Memory B cell (primary cell): ENCODE results near the gene GRIK4.

Experiments
- ATAC-seq: fragments of 150-1000 bp; cut with Tn5 transposase; 2 replicates; pipeline ENCODE4 v1.10.0; 2021; ENCODE audit warnings: low read depth, mild to moderate bottlenecking, moderate library complexity
- DNase-seq, 2 donors: peaks; one replicate each; pipeline ENCODE4 v3.0.0; 2022; ENCODE audit warnings: low spot score in 2 of 2
- H3K27ac Mint-ChIP-seq: one replicate; pipeline ENCODE4 v1.8.0; 2022; ENCODE audit warnings: mild to moderate bottlenecking, moderate library complexity, mixed read lengths
- H3K27me3 Mint-ChIP-seq: one replicate; pipeline ENCODE4 v1.8.0; 2022; ENCODE audit warnings: mixed read lengths
- H3K36me3 Mint-ChIP-seq: one replicate; pipeline ENCODE4 v1.8.0; 2022; ENCODE audit warnings: mild to moderate bottlenecking, mixed read lengths
- H3K4me1 Mint-ChIP-seq: one replicate; pipeline ENCODE4 v1.8.0; 2022; ENCODE audit warnings: mixed read lengths
- H3K4me3 Mint-ChIP-seq: one replicate; pipeline ENCODE4 v1.8.0; 2022; ENCODE audit warnings: mild to moderate bottlenecking, moderate library complexity, mixed read lengths
- H3K9me3 Mint-ChIP-seq: one replicate; pipeline ENCODE4 v1.8.0; 2022; ENCODE audit warnings: mixed read lengths

The GRIK4 gene

GRCh38 chr11:120511116-120511819 is at the start of gene GRIK4:
Gene GRIK4, plus strand, starts transcription at chr11:120511748. Its CDS starts 148,571 bp downstream, at chr11:120660319.
- Mint-ChIP-seq H3K27me3 (peaks cover 38% of the 10 kb centered on the region), H3K4me3 (peak within 1 kb of the TSS; percentile 73), H3K27ac (no peak within 1 kb of the TSS), H3K4me1 (peaks cover 8% of the 10 kb centered on the region), H3K36me3 (no peaks in the 10 kb centered on the region), H3K9me3 (no peaks in the 10 kb centered on the region)
- peak; percentile 81 to 90 for DNase-seq
- ATAC-seq = peak; percentile 92

- DNase-seq (no peak), ATAC-seq (no peak)
- no peaks in the 10 kb centered on the region for H3K27me3 Mint-ChIP-seq
- no peak overlapping the region for H3K27ac Mint-ChIP-seq
- H3K4me1 Mint-ChIP-seq = no peaks in the 10 kb centered on the region
- no peak overlapping the region for H3K4me3 Mint-ChIP-seq
- peaks cover 30% of the 10 kb centered on the region for H3K36me3 Mint-ChIP-seq
- no peaks in the 10 kb centered on the region for H3K9me3 Mint-ChIP-seq
Measured at GRCh38 chr11:120462825-120463224, 48.7 kb upstream of the GRIK4 start.

GRCh38 chr11:120465921-120466534 is 45.5 kb upstream of the GRIK4 start:
- ATAC-seq = no peak
- Mint-ChIP-seq H3K27me3 (no peaks in the 10 kb centered on the region), H3K36me3 (peaks cover 31% of the 10 kb centered on the region)

GRCh38 chr11:120467627-120468026 is 43.9 kb upstream of the GRIK4 start:
- no peak for DNase-seq
- Mint-ChIP-seq H3K9me3 (no peaks in the 10 kb centered on the region), H3K27me3 (no peaks in the 10 kb centered on the region), H3K36me3 (peaks cover 23% of the 10 kb centered on the region), H3K4me1 (no peaks in the 10 kb centered on the region), H3K27ac (no peak overlapping the region), H3K4me3 (no peak overlapping the region)
- ATAC-seq = no peak

More at GRCh38 chr11:120465921-120466534, 45.5 kb upstream of the GRIK4 start:
- Mint-ChIP-seq H3K27ac (no peak overlapping the region), H3K4me1 (no peaks in the 10 kb centered on the region), H3K9me3 (no peaks in the 10 kb centered on the region), H3K4me3 (no peak overlapping the region)
- no peak for DNase-seq

- Mint-ChIP-seq H3K9me3 (no peaks in the 10 kb centered on the region), H3K27me3 (no peaks in the 10 kb centered on the region), H3K4me1 (no peaks in the 10 kb centered on the region), H3K36me3 (peaks cover 18% of the 10 kb centered on the region), H3K4me3 (no peak overlapping the region), H3K27ac (no peak overlapping the region)
- DNase-seq = no peak
- ATAC-seq = no peak
Measured at GRCh38 chr11:120471131-120471530, 40.4 kb upstream of the GRIK4 start.

- Mint-ChIP-seq H3K27me3 (no peaks in the 10 kb centered on the region), H3K4me1 (no peaks in the 10 kb centered on the region), H3K27ac (no peak overlapping the region), H3K9me3 (no peaks in the 10 kb centered on the region), H3K4me3 (no peak overlapping the region), H3K36me3 (peaks cover 21% of the 10 kb centered on the region)
- DNase-seq (no peak), ATAC-seq (no peak)
Measured at GRCh38 chr11:120471994-120472393, 39.6 kb upstream of the GRIK4 start.

- ATAC-seq = no peak
- no peak overlapping the region for H3K4me3 Mint-ChIP-seq
- H3K4me1 Mint-ChIP-seq = no peaks in the 10 kb centered on the region
- H3K9me3 Mint-ChIP-seq = no peaks in the 10 kb centered on the region
- H3K27me3 Mint-ChIP-seq = no peaks in the 10 kb centered on the region
- H3K36me3 Mint-ChIP-seq = peaks cover 21% of the 10 kb centered on the region
- H3K27ac Mint-ChIP-seq = no peak overlapping the region
- DNase-seq = no peak
Measured at GRCh38 chr11:120473503-120473902, 38.0 kb upstream of the GRIK4 start.

- Mint-ChIP-seq H3K4me1 (no peaks in the 10 kb centered on the region), H3K27me3 (no peaks in the 10 kb centered on the region), H3K36me3 (peaks cover 26% of the 10 kb centered on the region), H3K4me3 (no peak overlapping the region), H3K9me3 (no peaks in the 10 kb centered on the region), H3K27ac (no peak overlapping the region)
- DNase-seq (no peak), ATAC-seq (no peak)
Measured at GRCh38 chr11:120482149-120482548, 29.4 kb upstream of the GRIK4 start.

- no peak overlapping the region for H3K4me3 Mint-ChIP-seq
- peaks cover 23% of the 10 kb centered on the region for H3K36me3 Mint-ChIP-seq
- no peaks in the 10 kb centered on the region for H3K27me3 Mint-ChIP-seq
- H3K27ac Mint-ChIP-seq = no peak overlapping the region
- ATAC-seq (no peak), DNase-seq (no peak)
- no peaks in the 10 kb centered on the region for H3K4me1 Mint-ChIP-seq
- no peaks in the 10 kb centered on the region for H3K9me3 Mint-ChIP-seq
Measured at GRCh38 chr11:120484722-120485121, 26.8 kb upstream of the GRIK4 start.

GRCh38 chr11:120486138-120486537 is 25.4 kb upstream of the GRIK4 start:
- DNase-seq = no peak
- Mint-ChIP-seq H3K9me3 (no peaks in the 10 kb centered on the region), H3K4me1 (no peaks in the 10 kb centered on the region)

GRCh38 chr11:120489799-120490198 is 21.7 kb upstream of the GRIK4 start:
- Mint-ChIP-seq H3K4me3 (no peak overlapping the region), H3K36me3 (peaks cover 4% of the 10 kb centered on the region), H3K9me3 (no peaks in the 10 kb centered on the region), H3K27me3 (no peaks in the 10 kb centered on the region), H3K27ac (no peak overlapping the region), H3K4me1 (no peaks in the 10 kb centered on the region)
- no peak for DNase-seq
- ATAC-seq = no peak

More at GRCh38 chr11:120486138-120486537, 25.4 kb upstream of the GRIK4 start:
- peaks cover 15% of the 10 kb centered on the region for H3K36me3 Mint-ChIP-seq
- ATAC-seq = no peak
- H3K27me3 Mint-ChIP-seq = no peaks in the 10 kb centered on the region
- no peak overlapping the region for H3K27ac Mint-ChIP-seq
- no peak overlapping the region for H3K4me3 Mint-ChIP-seq

GRCh38 chr11:120492486-120492885 is 19.1 kb upstream of the GRIK4 start:
- ATAC-seq (no peak), DNase-seq (no peak)
- Mint-ChIP-seq H3K36me3 (no peaks in the 10 kb centered on the region), H3K27me3 (no peaks in the 10 kb centered on the region), H3K4me1 (no peaks in the 10 kb centered on the region), H3K9me3 (no peaks in the 10 kb centered on the region), H3K4me3 (no peak overlapping the region), H3K27ac (no peak overlapping the region)

GRCh38 chr11:120494595-120494994 is 17.0 kb upstream of the GRIK4 start:
- Mint-ChIP-seq H3K4me3 (no peak overlapping the region), H3K36me3 (no peaks in the 10 kb centered on the region), H3K4me1 (no peaks in the 10 kb centered on the region), H3K27ac (no peak overlapping the region), H3K27me3 (peaks cover 3% of the 10 kb centered on the region), H3K9me3 (no peaks in the 10 kb centered on the region)
- DNase-seq (no peak), ATAC-seq (no peak)

- H3K27ac Mint-ChIP-seq = no peak overlapping the region
- ATAC-seq (no peak), DNase-seq (no peak)
- no peak overlapping the region for H3K4me3 Mint-ChIP-seq
- no peaks in the 10 kb centered on the region for H3K9me3 Mint-ChIP-seq
- H3K27me3 Mint-ChIP-seq = peaks cover 12% of the 10 kb centered on the region
- H3K4me1 Mint-ChIP-seq = no peaks in the 10 kb centered on the region
- no peaks in the 10 kb centered on the region for H3K36me3 Mint-ChIP-seq
Measured at GRCh38 chr11:120499088-120499487, 12.5 kb upstream of the GRIK4 start.

- Mint-ChIP-seq H3K27ac (no peak overlapping the region), H3K27me3 (peaks cover 12% of the 10 kb centered on the region), H3K4me3 (no peak overlapping the region), H3K36me3 (no peaks in the 10 kb centered on the region), H3K9me3 (no peaks in the 10 kb centered on the region), H3K4me1 (no peaks in the 10 kb centered on the region)
- DNase-seq (no peak), ATAC-seq (no peak)
Measured at GRCh38 chr11:120499859-120500258, 11.7 kb upstream of the GRIK4 start.
